ENCODE results near the gene ENTPD6.

- TF ChIP-seq EZH2 (IDR thresholded peaks at IDR 0.05; ENCODE audit: low read length, unreplicated experiment) (no peak), CTCF (conservative IDR thresholded peaks at IDR 0.05; ENCODE audit: low read depth, low read length) (no peak), EZH2phosphoT487 (IDR thresholded peaks at IDR 0.05; ENCODE audit: borderline replicate concordance, low read length) (no peak)
Measured at GRCh38 chr20:25217161-25218108, 21.9 kb downstream of the ENTPD6 start.
